Hindlimb muscle (tissue), 1 donor: ENCODE results near the gene ATRNL1. TPM values are rescaled to one million over a fixed set of nuclear protein-coding genes. Genes with fewer than 3 reads are reported as not detected.

Experiments used
- DNase-seq: peaks from one replicate; pipeline ENCODE4 v3.0.0-alpha.2; 2013
- polyA plus RNA-seq: library from polyadenylated mRNA; unstranded; fragments of 120-200 nt; gene quantifications from one replicate; pipeline ENCODE4 v1.2.1, GENCODE V29; 2013; ENCODE audit not compliant: insufficient read length

ATRNL1 gene
- polyA plus RNA-seq, 1 donor, result 0.45 TPM

DNA sequence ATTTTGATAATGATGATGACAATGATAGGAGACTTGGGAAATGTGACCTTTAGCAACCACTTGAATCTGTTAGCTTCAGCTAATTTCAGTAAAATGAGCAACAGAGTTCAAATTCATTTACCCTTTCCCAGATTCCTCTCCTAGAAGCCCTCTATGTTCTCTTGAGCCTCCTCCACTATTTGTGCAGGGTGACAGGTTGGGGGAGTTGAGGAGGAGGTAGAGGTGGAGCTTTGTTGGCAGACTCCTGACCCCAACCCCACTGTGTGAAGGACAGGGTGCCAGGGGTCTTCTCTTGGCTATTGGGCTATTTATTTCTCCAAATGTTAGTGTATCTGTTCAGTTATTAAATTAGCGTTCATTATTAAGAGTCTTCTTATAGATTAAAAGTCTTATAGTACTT is 757.5 kb downstream of the ATRNL1 start:
- DNase-seq, result no peak

GRCh38 chr10:115851695-115852094 is 758.5 kb downstream of the ATRNL1 start:
- no peak for DNase-seq

DNA sequence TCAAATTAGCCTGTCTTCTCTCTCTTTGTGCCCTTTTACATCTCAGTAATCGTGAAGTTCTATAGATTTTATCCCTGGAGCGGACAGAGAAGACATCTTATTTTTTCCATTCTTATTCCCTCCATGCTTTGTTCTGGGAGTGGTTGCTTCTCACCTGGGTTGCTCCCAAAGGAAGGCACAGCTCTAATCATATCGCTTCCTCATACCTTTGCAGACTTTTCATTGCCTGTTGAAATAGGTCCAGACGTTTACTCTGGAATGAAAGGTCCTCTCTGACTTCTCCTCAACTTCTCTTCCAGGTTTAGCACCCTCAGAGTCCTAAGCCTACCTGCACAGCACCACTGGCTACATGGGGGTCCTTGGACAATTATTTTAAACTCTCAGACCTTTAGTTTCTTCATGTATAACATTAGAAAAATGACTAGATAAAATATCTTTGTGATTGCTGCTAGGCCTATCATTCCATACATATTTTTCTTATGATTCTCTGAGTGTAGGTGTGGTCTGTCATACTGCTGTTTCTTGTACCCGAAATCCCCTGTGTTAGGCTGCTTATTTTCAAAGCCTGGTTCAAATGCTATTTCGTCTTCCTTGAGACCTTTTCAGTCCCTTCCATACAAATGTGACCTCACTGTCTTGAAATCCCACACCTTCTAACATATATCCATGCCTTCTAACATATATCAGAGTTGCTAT is 761.7 kb downstream of the ATRNL1 start:
- no peak for DNase-seq

DNA sequence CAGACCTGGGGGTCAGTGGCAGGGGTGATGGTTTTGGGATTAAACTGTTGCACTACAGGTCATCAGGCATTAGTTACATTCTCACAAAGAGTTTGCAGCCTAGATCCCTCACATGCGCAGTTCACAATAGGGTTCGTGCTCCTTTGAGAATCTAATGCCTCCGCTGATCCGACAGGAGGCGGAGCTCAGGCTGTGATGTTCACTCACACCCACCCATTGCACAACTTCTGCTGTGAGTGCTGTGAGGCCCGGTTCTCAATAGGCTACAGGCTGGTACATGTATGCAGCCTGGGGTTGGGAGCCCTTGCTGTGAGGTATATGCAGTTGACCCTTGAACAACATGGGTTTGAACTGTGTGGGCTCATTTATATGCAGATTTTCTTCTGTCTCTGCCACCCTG is 763.4 kb downstream of the ATRNL1 start:
- DNase-seq, result no peak

DNA sequence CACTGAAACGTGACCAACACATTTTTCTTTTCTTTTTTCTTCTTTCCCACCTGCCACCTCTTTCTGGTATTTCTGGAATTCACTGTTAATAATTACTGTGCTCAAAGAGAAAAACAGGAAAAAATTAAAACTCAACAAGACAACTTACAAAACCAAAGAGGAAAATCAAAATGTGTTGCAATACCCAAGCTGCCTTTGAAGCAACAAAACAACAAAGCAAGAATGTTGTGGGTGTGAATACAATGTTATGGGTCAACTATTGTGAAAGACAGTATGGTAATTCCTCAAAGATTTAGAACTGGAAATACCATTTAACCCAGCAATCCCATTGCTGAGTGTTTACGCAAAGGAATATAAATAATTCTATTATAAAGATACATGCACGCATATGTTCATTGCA is 764.7 kb downstream of the ATRNL1 start:
- no peak for DNase-seq

DNA sequence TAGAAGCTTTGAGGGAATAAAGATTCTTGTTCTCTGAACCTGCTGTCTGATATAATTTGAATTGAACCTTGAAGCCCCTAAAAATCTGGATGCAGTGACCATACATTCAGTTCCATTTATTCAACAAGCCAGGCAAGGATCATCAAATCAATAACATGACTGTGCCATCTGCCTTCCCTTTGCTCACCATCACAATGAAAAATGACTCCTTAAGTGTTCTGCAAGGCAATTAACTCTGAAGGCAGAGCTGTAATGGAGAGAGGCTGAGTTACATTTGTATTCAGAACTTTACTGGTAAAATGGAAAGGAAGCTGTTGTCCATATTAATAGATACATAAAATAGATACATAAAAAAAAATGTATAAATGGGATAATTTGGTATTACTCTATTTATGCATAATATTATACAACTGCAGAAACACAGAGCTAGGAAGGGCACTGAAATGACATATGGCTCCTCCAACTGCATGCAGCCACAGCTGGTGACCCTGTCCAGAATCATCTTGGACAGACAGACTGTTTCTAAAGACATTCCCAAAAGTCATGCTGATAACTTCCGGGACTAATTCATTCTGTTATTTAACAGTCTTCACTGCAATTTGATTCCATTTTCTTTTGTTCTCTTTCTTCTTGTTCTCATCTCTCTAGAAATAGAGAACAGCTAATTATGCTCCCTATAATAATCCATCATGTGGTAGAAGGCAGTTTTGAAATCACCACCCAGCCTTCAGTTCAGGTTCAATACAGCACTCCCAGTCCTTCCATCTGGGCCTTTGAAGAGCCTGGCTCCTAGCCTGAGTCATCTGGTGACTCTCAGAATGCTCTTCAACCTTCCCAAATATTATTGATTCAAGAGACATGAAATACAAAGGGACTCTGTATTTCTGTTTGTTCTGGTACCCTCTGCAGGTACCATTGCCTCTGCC is 767.3 kb downstream of the ATRNL1 start:
- DNase-seq, result no peak

- DNase-seq, result no peak
Observed at GRCh38 chr10:115861455-115861854, 768.3 kb downstream of the ATRNL1 start.

GRCh38 chr10:115861864-115862263 is 768.7 kb downstream of the ATRNL1 start:
- DNase-seq, result no peak

DNA sequence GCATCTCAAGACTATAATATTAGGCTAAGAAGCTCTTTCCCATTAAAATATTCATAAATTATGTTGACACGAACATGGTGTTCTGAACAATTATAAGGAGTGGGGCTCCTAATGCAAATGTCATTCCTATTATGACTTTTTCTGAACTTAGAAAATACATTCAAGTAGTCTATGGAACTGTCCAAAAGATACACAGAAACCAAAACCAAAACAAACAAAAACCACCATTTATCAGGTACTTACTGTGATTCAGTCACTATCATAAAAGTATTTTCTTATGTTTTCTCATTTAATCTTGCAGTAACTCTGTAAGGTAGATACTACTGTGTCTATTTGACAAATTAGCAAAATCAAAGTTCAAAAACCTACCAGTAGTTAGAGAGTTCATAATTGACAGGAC is 773.0 kb downstream of the ATRNL1 start:
- no peak for DNase-seq

DNA sequence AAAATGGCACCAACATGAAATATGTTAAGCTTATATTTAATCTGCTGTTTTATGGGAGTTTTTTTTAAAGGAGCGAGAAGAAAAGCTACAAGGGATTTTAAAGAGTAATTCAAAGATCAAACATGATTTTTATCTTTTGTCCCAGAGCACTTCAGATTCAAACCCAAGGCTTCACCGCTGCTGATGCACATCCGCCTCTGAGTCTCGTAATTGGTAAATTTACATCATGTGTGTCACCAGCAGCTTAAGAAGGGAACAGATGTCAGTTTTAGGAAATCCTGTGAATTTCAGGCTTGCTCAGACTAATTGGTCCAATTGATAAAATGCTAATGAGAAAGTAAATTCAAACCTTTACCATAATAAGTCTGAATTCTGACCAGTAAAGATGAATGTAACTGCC is 773.5 kb downstream of the ATRNL1 start:
- DNase-seq, result no peak

GRCh38 chr10:115867305-115867704 is 774.1 kb downstream of the ATRNL1 start:
- no peak for DNase-seq

DNA sequence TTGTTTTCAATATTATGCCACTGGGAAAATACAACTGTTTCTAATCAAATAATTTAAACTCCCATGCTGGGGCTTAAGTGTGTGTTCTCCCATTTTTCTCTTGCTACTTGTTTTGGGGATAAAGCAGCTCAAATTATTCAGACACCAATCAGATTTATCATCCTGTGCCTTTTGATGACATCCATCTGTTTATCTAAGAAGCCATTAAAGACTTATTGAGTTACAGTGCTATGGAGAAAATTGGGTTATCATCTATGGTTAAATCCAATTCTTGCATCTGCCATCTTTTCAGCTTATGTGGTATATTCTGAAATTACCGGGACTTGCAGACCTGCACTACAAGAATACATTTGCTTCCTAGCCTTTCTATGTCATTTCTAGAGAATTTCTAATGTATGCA is 778.7 kb downstream of the ATRNL1 start:
- DNase-seq, result no peak

- no peak for DNase-seq
Observed at GRCh38 chr10:115875172-115875571, 782.0 kb downstream of the ATRNL1 start.

DNA sequence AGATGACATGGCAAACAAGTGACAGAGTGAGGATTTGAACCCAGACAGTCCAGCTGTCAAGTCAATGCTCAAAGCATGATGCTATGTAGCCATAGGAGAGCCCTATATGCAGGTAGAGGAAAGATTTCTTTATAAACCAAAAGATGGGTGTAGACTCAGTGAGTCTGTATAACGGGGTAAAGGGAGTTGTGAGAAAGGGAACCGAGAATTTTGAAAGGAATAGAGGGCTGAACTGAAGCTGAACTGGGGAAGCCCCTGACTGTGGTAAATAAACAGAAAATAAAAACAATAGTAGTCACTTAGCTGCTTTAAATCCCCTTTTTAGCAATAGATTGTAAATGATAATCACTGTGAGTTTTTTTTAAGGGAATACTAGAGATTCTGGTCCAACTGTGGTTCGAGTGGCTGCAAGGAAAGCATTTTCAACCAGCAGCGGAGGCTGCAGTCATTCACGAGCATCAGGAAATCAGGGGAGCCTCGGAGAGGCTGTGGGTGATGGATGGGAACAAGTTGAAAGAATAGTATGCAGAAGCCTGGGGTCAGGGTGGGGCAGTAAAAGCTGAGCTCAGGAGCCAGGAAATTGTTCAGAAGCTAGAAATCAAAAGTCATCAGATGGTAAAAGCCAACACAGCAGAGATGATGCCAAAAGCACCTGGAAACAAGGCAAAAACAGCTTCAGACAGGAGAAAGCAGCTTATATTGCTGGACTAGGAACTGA is 786.4 kb downstream of the ATRNL1 start:
- DNase-seq, result peak; percentile 25

- DNase-seq, result no peak
Observed at GRCh38 chr10:115882021-115882420, 788.9 kb downstream of the ATRNL1 start.

- DNase-seq, result no peak
Observed at GRCh38 chr10:115883372-115883771, 790.2 kb downstream of the ATRNL1 start.

DNA sequence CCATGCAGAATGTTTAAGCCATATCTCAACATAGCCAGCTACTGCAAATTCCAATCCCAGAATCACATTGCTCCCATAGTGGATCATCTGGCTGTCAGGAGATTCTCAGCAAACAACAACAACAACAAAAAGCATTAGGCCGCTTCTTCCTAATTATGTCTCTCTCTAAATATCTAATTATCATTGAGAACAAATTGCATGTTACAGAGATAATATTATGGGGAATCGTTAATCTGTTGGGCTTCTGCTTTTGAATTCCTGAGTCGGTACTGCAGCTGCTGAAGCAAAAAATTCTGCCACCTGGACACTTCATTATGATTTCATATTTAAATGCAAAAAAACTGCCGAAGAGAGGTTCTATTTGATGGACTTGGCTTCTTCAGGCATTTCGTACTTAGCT is 791.2 kb downstream of the ATRNL1 start:
- DNase-seq, result no peak

- DNase-seq, result no peak
Observed at GRCh38 chr10:115895166-115895565, 802.0 kb downstream of the ATRNL1 start.

DNA sequence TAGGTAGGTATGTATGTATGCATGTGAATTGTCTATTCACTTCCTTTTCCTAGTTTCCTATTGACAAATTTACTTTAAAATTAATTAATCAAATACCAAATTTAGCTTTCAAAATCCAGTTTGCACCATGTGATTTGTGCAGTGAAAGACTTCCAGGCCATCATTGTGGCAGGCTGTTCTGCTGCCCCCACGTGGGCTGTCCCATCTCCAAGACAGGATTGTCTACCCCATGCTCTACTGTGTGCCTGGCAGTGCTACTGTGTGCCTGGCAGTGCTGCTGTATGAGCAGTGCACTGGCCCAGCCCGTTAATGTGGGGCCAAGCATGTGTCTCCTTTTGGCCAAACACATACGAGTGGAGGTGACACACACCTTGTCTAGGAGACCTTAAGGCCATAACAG is 805.1 kb downstream of the ATRNL1 start:
- DNase-seq, result no peak

- DNase-seq, result no peak
Observed at GRCh38 chr10:115902596-115902995, 809.4 kb downstream of the ATRNL1 start.

GRCh38 chr10:115903207-115903606 is 810.0 kb downstream of the ATRNL1 start:
- no peak for DNase-seq

- no peak for DNase-seq
Observed at GRCh38 chr10:115903845-115904244, 810.7 kb downstream of the ATRNL1 start.

- DNase-seq, result no peak
Observed at GRCh38 chr10:115909037-115909436, 815.9 kb downstream of the ATRNL1 start.
